IgD-negative memory B cell (primary cell): ENCODE data around the gene ANGPT4. TPM values are rescaled to one million over a fixed set of nuclear protein-coding genes. Genes with fewer than 3 reads are reported as not detected.

Source experiments
- polyA plus RNA-seq: library from polyadenylated mRNA; unstranded; fragments of 300-500 nt; fragmentation: Illumina TruSeq; gene quantifications from one replicate; pipeline ENCODE4 v1.2.3, GENCODE V29; 2021

Gene ANGPT4
- polyA plus RNA-seq, 1 donor from 2014 or later: not detected

Other genes starting within 250 kb of the ANGPT4 start
- not detected for gene SCRT2, start 240.5 kb downstream of the ANGPT4 start, polyA plus RNA-seq
- not detected for gene SLC52A3, start 147.8 kb downstream of the ANGPT4 start, polyA plus RNA-seq
- 19.3 TPM for gene FAM110A, start 82.6 kb downstream of the ANGPT4 start, polyA plus RNA-seq
- gene RSPO4, start 86.0 kb upstream of the ANGPT4 start, polyA plus RNA-seq: not detected
- gene PSMF1, start 202.3 kb upstream of the ANGPT4 start, polyA plus RNA-seq: 163 TPM